IMR-90 (cell line): ENCODE results near the gene TFAM. TPM values are rescaled to one million over a fixed set of nuclear protein-coding genes. Genes with fewer than 3 reads are reported as not detected.

Experiments
- ATAC-seq: fragments of 200-7000 bp; cut with Tn5 transposase; 2 replicates; pipeline ENCODE4 v1.9.1; 2020; ENCODE audit warnings: low read depth, mild to moderate bottlenecking, moderate library complexity
- BruUV-seq: library from RNA; stranded (reverse); fragments of 400-500 nt; replicated peaks from 2 replicates; lab custom pipeline; 2021; lab: Mats Ljungman, UMichigan
- CTCF ChIA-PET: fragments of 300-600 bp; formaldehyde crosslinking; extraction: SDS; loops from one replicate; lab custom pipeline; 2021; ENCODE audit warnings: antibody characterized with exemption; lab: Yijun Ruan, JAX
- POLR2A ChIA-PET: fragments of 300-600 bp; sonication (Branson Sonifier 250); formaldehyde crosslinking; loops from one replicate; lab custom pipeline; 2022; ENCODE audit warnings: antibody characterized with exemption; ENCODE audit not compliant: unreplicated experiment; lab: Charles Lee
- DNase-seq: peaks from one replicate; pipeline ENCODE4 v3.0.0; 2013
- H2AFZ ChIP-seq: replicated peaks from 2 replicates; pipeline ENCODE3; 2013; ENCODE audit warnings: low read length, mild to moderate bottlenecking; ENCODE audit not compliant: poor library complexity
- H2AK5ac ChIP-seq: 2 replicates; pipeline ENCODE4 v1.6.1; 2013; ENCODE audit warnings: low read depth, low read length, inconsistent platforms
- H2AK9ac ChIP-seq: replicated peaks from 2 replicates; pipeline ENCODE3; 2013; ENCODE audit warnings: mild to moderate bottlenecking, low read depth, low read length, moderate library complexity; ENCODE audit not compliant: poor library complexity
- H2BK120ac ChIP-seq: 2 replicates; pipeline ENCODE4 v1.6.1; 2013; ENCODE audit warnings: low read depth, low read length, inconsistent platforms
- H2BK15ac ChIP-seq: 3 replicates; pipeline ENCODE4 v1.6.1; 2013; ENCODE audit warnings: low read depth, low read length, inconsistent platforms
- H2BK20ac ChIP-seq: 2 replicates; pipeline ENCODE4 v1.6.1; 2013; ENCODE audit warnings: low read depth, mild to moderate bottlenecking, inconsistent platforms, low read length, moderate library complexity
- H2BK5ac ChIP-seq: 2 replicates; pipeline ENCODE4 v1.6.1; 2013; ENCODE audit warnings: mild to moderate bottlenecking, low read depth, low read length, inconsistent platforms; ENCODE audit not compliant: poor library complexity, severe bottlenecking
- H3K14ac ChIP-seq: replicated peaks from 2 replicates; pipeline ENCODE4 v1.6.1; 2013; ENCODE audit warnings: low read depth, low read length, inconsistent platforms
- H3K18ac ChIP-seq: 2 replicates; pipeline ENCODE4 v1.6.1; 2013; ENCODE audit warnings: low read depth, low read length, control low read depth
- H3K23ac ChIP-seq: 2 replicates; pipeline ENCODE4 v1.6.1; 2013; ENCODE audit warnings: low read depth, low read length, inconsistent platforms
- H3K27ac ChIP-seq: 2 replicates; pipeline ENCODE4 v1.5.1; 2013; ENCODE audit warnings: mild to moderate bottlenecking, control low read depth, low read length; ENCODE audit not compliant: insufficient read depth
- H3K27me3 ChIP-seq: 2 replicates; pipeline ENCODE4 v1.6.1; 2013; ENCODE audit warnings: low read length; ENCODE audit not compliant: control insufficient read depth, insufficient read depth
- H3K36me3 ChIP-seq: 2 replicates; pipeline ENCODE4 v1.6.1; 2013; ENCODE audit warnings: low read length, mixed read lengths; ENCODE audit not compliant: control insufficient read depth, insufficient read depth
- H3K4ac ChIP-seq: 2 replicates; pipeline ENCODE4 v1.6.1; 2013; ENCODE audit warnings: low read depth, low read length, inconsistent platforms
- H3K4me1 ChIP-seq: 2 replicates; pipeline ENCODE4 v1.6.1; 2013; ENCODE audit warnings: low read length, mixed read lengths; ENCODE audit not compliant: control insufficient read depth, insufficient read depth
- H3K4me2 ChIP-seq: 2 replicates; pipeline ENCODE4 v1.6.1; 2013; ENCODE audit warnings: low read depth, mild to moderate bottlenecking, control low read depth, low read length, moderate library complexity
- H3K4me3 ChIP-seq: 2 replicates; pipeline ENCODE4 v1.5.1; 2013; ENCODE audit warnings: low read depth, mild to moderate bottlenecking, control low read depth, low read length, moderate library complexity; ENCODE audit not compliant: insufficient read depth
- H3K56ac ChIP-seq: 2 replicates; pipeline ENCODE4 v1.6.1; 2013; ENCODE audit warnings: low read length, inconsistent platforms; ENCODE audit not compliant: insufficient read depth; ENCODE audit errors: extremely low read depth
- H3K79me1 ChIP-seq, 2 experiments: 2 replicates each; pipeline ENCODE4 v1.6.1; 2013; ENCODE audit warnings: low read length in 2 of 2, inconsistent platforms in 1 of 2, low read depth in 1 of 2
- H3K9ac ChIP-seq: 2 replicates; pipeline ENCODE4 v1.6.1; 2013; ENCODE audit warnings: low read depth, low read length, control low read depth
- H3K9me1 ChIP-seq: 2 replicates; pipeline ENCODE4 v1.6.1; 2013; ENCODE audit warnings: low read length, inconsistent platforms; ENCODE audit not compliant: insufficient read depth
- H3K9me3 ChIP-seq: 2 replicates; pipeline ENCODE4 v1.6.1; 2013; ENCODE audit warnings: low read length; ENCODE audit not compliant: control insufficient read depth, insufficient read depth
- H4K20me1 ChIP-seq: 2 replicates; pipeline ENCODE4 v1.6.1; 2013; ENCODE audit warnings: low read length, inconsistent platforms; ENCODE audit not compliant: insufficient read depth
- H4K5ac ChIP-seq: 2 replicates; pipeline ENCODE4 v1.6.1; 2013; ENCODE audit warnings: mild to moderate bottlenecking, low read depth, low read length, control low read depth
- H4K8ac ChIP-seq, 2 experiments: 2 replicates each; pipeline ENCODE4 v1.6.1; 2013; ENCODE audit warnings: low read depth in 2 of 2, low read length in 2 of 2, control low read depth in 1 of 2, inconsistent platforms in 1 of 2
- H4K91ac ChIP-seq: 2 replicates; pipeline ENCODE4 v1.6.1; 2013; ENCODE audit warnings: low read depth, low read length, inconsistent platforms; ENCODE audit not compliant: insufficient read depth
- CEBPB ChIP-seq: IDR thresholded peaks from 2 replicates; pipeline ENCODE4 v1.6.1; 2012; ENCODE audit warnings: low read depth, low read length, improper control_type of control experiment
- CTCF ChIP-seq: conservative IDR thresholded peaks from 2 replicates; pipeline ENCODE4 v1.5.1; 2012; ENCODE audit warnings: mild to moderate bottlenecking, low read depth, low read length, improper control_type of control experiment
- MAFK ChIP-seq: IDR thresholded peaks from 2 replicates; pipeline ENCODE4 v1.6.1; 2012; ENCODE audit warnings: low read depth, low read length, improper control_type of control experiment
- MAZ ChIP-seq: IDR thresholded peaks from 2 replicates; pipeline ENCODE4 v1.6.1; 2012; ENCODE audit warnings: low read depth, mild to moderate bottlenecking, low read length, improper control_type of control experiment, moderate library complexity, borderline replicate concordance
- RCOR1 ChIP-seq: IDR thresholded peaks from 2 replicates; pipeline ENCODE4 v1.6.1; 2012; ENCODE audit warnings: mild to moderate bottlenecking, low read length, improper control_type of control experiment; ENCODE audit not compliant: insufficient replicate concordance
- WGBS, 2 experiments: methylation state at CpG; one replicate each; pipeline versions ENCODE4 v1.1.5 to v1.1.7; 2013; ENCODE audit warnings: missing lambda C conversion rate in 2 of 2; ENCODE audit not compliant: insufficient read length in 1 of 2; ENCODE audit errors: extremely low coverage in 2 of 2; 5-methylcytosine and 5-hydroxymethylcytosine counted together
- dilution Hi-C: fragments of 300-500 bp; cut with HindIII; formaldehyde crosslinking; loops from one replicate; pipeline ENCODE4 v1.14.3; 2018; ENCODE audit warnings: low sequenced_read_pairs; ENCODE audit not compliant: unreplicated experiment
- in situ Hi-C: fragments of 300-500 bp; cut with MboI; formaldehyde crosslinking; loops from 3 replicates; pipeline ENCODE4 v1.14.3; 2019; ENCODE audit warnings: low sequenced_read_pairs, inconsistent platforms, mixed read lengths
- intact Hi-C: fragments of 100-400 bp; cut with micrococcal nuclease; formaldehyde crosslinking; loops from 2 replicates; pipeline ENCODE4 v1.10.0; 2022
- polyA plus RNA-seq, 3 experiments: library from polyadenylated mRNA; depleted of rRNA; stranded (reverse); fragments of >200 nt; gene quantifications; 2 replicates each; pipeline ENCODE4 v1.2.3, GENCODE V29; 2012; ENCODE audit warnings: low replicate concordance in 1 of 3
- total RNA-seq: library from RNA; depleted of rRNA; stranded (reverse); fragments of >200 nt; gene quantifications from 2 replicates; pipeline ENCODE4 v1.2.3, GENCODE V29; 2012
- TF ChIP-seq, protein P1 (sequence below): fragments of 150-350 bp; IDR thresholded peaks from 2 replicates; pipeline ENCODE4 v1.6.1; 2017; ENCODE audit warnings: mild to moderate bottlenecking, antibody characterized with exemption, low read length, low read depth

Gene TFAM
- total and polyA plus RNA-seq, 2 of the 4 experiments (the other 2 are of a cell fraction), result 7.6 to 16.7 TPM

- TF ChIP-seq MAZ (no peak), CEBPB (no peak), MAFK (no peak), CTCF (no peak), RCOR1 (no peak)
- TF ChIP-seq, protein P1, sequence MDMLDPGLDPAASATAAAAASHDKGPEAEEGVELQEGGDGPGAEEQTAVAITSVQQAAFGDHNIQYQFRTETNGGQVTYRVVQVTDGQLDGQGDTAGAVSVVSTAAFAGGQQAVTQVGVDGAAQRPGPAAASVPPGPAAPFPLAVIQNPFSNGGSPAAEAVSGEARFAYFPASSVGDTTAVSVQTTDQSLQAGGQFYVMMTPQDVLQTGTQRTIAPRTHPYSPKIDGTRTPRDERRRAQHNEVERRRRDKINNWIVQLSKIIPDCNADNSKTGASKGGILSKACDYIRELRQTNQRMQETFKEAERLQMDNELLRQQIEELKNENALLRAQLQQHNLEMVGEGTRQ, result no peak
- Histone ChIP-seq H3K4me2 (no peak overlapping the region), H3K4me1 (no peaks in the 10 kb centered on the region; the same call in 1 of the 2 replicates), H2AK5ac (no peak overlapping the region), H4K91ac (no peak overlapping the region), H2BK15ac (no peak overlapping the region), H3K4ac (no peak overlapping the region), H3K36me3 (peaks cover 14% of the 10 kb centered on the region), H3K23ac (no peak overlapping the region), H4K8ac (no peak overlapping the region), H3K79me1 (peaks cover 14 to 21% of the 10 kb centered on the region in 2 experiments; a peak in 3 of 4 replicates), H2BK5ac (no peak overlapping the region), H3K9me3 (no peaks in the 10 kb centered on the region), H3K4me3 (no peak overlapping the region), H4K20me1 (no peaks in the 10 kb centered on the region), H2BK20ac (no peak overlapping the region), H3K14ac (no peak overlapping the region), H2AFZ (no peak overlapping the region), H4K5ac (no peak overlapping the region), H2AK9ac (no peak overlapping the region), H3K9me1 (no peaks in the 10 kb centered on the region), H3K18ac (no peak overlapping the region), H3K56ac (no peak overlapping the region), H2BK120ac (no peak overlapping the region), H3K27ac (no peak overlapping the region), H3K27me3 (no peaks in the 10 kb centered on the region), H3K9ac (no peak overlapping the region)
- ATAC-seq (no peak), DNase-seq (no peak)
- dilution Hi-C loops (no loop called here), intact Hi-C loops (no loop called here), in situ Hi-C loops (no loop called here)
- POLR2A ChIA-PET, result no interaction called here
- no TSS peak for BruUV-seq
- CTCF ChIA-PET, result no interaction called here
- no CpG with 5 or more reads among the region's 3 CpGs for WGBS, 2 experiments
Measured at GRCh38 chr10:58389024-58389423, 3.8 kb downstream of the TFAM start.
